BJ (cell line): ENCODE results near the gene RSPH4A. TPM values are rescaled to one million over a fixed set of nuclear protein-coding genes. Genes with fewer than 3 reads are reported as not detected.
A peak's percentile ranks its signal among the peaks of the same experiment; 100 is the strongest.

ENCODE experiments used
- CTCF ChIA-PET: fragments of 350-600 bp; formaldehyde crosslinking; extraction: SDS; loops from one replicate; lab custom pipeline; 2021; ENCODE audit warnings: antibody characterized with exemption, inconsistent platforms; lab: Yijun Ruan, JAX
- POLR2A ChIA-PET: fragments of 300-600 bp; sonication (Branson Sonifier 250); formaldehyde crosslinking; extraction: SDS; loops from one replicate; lab custom pipeline; 2021; ENCODE audit warnings: antibody characterized with exemption; lab: Charles Lee
- DNase-seq: peaks from one replicate; pipeline ENCODE4 v3.0.0-alpha.2; 2011; ENCODE audit warnings: low read depth
- H3K27me3 ChIP-seq: 2 replicates; pipeline ENCODE4 v1.6.0; 2011; ENCODE audit warnings: low read length; ENCODE audit not compliant: control insufficient read depth, insufficient read depth
- H3K36me3 ChIP-seq: 2 replicates; pipeline ENCODE4 v1.5.1; 2011; ENCODE audit warnings: low read length; ENCODE audit not compliant: control insufficient read depth, insufficient read depth
- H3K4me3 ChIP-seq: 2 replicates; pipeline ENCODE4 v1.5.1; 2011; ENCODE audit warnings: low read depth, mild to moderate bottlenecking, control low read depth, low read length
- polyA plus RNA-seq: library from polyadenylated mRNA; depleted of rRNA; stranded (reverse); fragments of >200 nt; gene quantifications from 2 replicates; pipeline ENCODE4 v1.2.3, GENCODE V29; 2011; rRNA removed
- TF ChIP-seq, protein P1 (sequence below): IDR thresholded peaks from 2 replicates; pipeline ENCODE4 v1.5.1; 2011; ENCODE audit warnings: low read depth, mild to moderate bottlenecking, control low read depth, inconsistent platforms, low read length, moderate library complexity; ENCODE audit not compliant: insufficient read depth

The RSPH4A gene
- polyA plus RNA-seq, 1 experiment: 0.09 TPM

- no peak overlapping the region for H3K4me3 ChIP-seq
- ChIA-PET POLR2A (no interaction called here), CTCF (no interaction called here)
- H3K36me3 ChIP-seq: no peaks in the 10 kb centered on the region
- no peak for DNase-seq
- H3K27me3 ChIP-seq: peaks cover 2% of the 10 kb centered on the region; the same call in 1 of the 2 replicates
- TF ChIP-seq, protein P1, sequence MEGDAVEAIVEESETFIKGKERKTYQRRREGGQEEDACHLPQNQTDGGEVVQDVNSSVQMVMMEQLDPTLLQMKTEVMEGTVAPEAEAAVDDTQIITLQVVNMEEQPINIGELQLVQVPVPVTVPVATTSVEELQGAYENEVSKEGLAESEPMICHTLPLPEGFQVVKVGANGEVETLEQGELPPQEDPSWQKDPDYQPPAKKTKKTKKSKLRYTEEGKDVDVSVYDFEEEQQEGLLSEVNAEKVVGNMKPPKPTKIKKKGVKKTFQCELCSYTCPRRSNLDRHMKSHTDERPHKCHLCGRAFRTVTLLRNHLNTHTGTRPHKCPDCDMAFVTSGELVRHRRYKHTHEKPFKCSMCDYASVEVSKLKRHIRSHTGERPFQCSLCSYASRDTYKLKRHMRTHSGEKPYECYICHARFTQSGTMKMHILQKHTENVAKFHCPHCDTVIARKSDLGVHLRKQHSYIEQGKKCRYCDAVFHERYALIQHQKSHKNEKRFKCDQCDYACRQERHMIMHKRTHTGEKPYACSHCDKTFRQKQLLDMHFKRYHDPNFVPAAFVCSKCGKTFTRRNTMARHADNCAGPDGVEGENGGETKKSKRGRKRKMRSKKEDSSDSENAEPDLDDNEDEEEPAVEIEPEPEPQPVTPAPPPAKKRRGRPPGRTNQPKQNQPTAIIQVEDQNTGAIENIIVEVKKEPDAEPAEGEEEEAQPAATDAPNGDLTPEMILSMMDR: no peak
These were observed 59.7 kb downstream of the RSPH4A start for GRCh38 chr6:116676021-116676420.

DNA sequence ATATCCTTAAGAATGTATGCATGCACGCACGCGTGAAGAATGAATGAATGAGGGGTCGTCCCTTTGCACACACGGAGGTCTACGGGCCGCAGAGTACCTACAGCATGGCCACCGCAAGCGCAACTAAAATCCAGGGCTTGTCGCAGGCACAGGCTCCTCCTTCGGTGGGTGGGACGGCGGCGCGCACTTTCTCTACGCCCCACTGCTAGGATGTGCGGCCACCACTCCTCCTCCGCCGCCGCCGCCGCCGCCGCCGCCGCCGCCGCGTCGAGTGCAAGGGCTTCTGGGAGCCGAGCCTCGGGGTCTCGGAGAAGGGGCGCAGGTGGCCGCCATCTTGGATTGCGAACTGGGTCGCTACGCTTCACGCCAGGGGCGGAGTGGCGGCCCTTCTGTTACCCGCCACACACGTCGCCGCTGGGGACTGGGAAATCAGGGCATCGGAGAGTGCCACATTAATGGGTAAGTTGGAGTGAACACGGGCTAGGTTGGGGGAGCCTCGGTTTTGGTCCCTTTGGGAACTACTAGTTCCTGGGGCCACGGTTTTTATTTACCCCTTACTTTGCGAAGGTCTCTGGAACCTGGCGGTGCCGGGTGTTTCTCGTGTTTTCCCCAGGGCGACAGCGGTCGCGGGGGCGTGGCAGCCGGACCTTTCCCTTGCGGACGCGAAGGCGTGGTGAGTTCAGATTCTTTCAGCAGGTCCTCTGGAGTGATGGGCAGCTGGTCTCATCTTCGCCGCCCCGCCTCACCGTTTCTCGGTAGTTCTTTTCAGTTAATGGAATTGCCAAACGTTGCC is 64.8 kb downstream of the RSPH4A start, which contains the start of gene KPNA5:
Gene KPNA5, plus strand, starts transcription at position 332 of the 793 bp plus-strand sequence. Its CDS starts 124 bp downstream, at position 456.
- ChIA-PET CTCF (no interaction called here), POLR2A (interaction anchor here (0.6 kb wide), 1 partner anchor 429 kb away, joined by 4 read pairs; no protein-coding TSS in a partner anchor)
- Histone ChIP-seq H3K27me3 (no peaks in the 10 kb centered on the region), H3K36me3 (no peaks in the 10 kb centered on the region), H3K4me3 (peak within 1 kb of the TSS; percentile 96)
- TF ChIP-seq, protein P1: no peak
- DNase-seq: peak; percentile 32

DNA sequence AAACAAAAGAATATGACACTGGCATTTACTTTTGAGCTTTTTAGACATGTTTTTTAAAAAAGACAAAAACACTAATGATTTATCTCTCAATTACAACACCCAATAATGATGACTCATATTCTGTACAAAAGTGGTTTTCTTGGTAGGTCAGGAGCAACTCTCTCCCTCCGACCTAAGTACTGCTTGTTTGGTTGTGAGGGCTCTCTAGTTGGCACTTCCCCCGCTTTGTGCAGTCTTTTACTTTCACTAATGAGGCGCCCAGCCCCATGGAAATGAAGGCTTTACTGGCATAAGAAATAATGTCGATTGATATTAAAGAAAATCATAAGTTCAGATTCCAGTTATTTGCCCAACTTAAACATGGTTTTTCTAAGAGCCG is 66.0 kb downstream of the RSPH4A start:
- Histone ChIP-seq H3K36me3 (no peaks in the 10 kb centered on the region), H3K4me3 (peak overlapping the region; percentile 96; the same call in 1 of the 2 replicates), H3K27me3 (no peaks in the 10 kb centered on the region)
- no peak for DNase-seq
- ChIA-PET POLR2A (no interaction called here), CTCF (interaction anchor here (0.7 kb wide), 1 partner anchor 358 kb away, joined by 3 read pairs; no protein-coding TSS in a partner anchor)
- TF ChIP-seq, protein P1: no peak

Other genes starting within 250 kb of the RSPH4A start
- 82.1 and 109 TPM in 2 replicates for gene DSE, start 245.5 kb upstream of the RSPH4A start, polyA plus RNA-seq
- gene CALHM6, start 155.1 kb upstream of the RSPH4A start, polyA plus RNA-seq: 0.75 and 0.78 TPM in 2 replicates
- 4.4 and 6.6 TPM in 2 replicates for gene CALHM5, start 104.8 kb upstream of the RSPH4A start, polyA plus RNA-seq
- gene TRAPPC3L, start 70.8 kb upstream of the RSPH4A start, polyA plus RNA-seq: 0.04 and 0.17 TPM in 2 replicates
- gene CALHM4, start 62.7 kb upstream of the RSPH4A start, polyA plus RNA-seq: not detected in 2 replicates
- 22.5 and 44.3 TPM in 2 replicates for gene RWDD1, start 45.0 kb upstream of the RSPH4A start, polyA plus RNA-seq
- 4.4 and 6.3 TPM in 2 replicates for gene ZUP1, start 52.3 kb downstream of the RSPH4A start, polyA plus RNA-seq
- gene KPNA5, start 64.7 kb downstream of the RSPH4A start, polyA plus RNA-seq: 1.6 and 4.4 TPM in 2 replicates
- 6.4 and 9.9 TPM in 2 replicates for gene FAM162B, start 149.2 kb downstream of the RSPH4A start, polyA plus RNA-seq
- not detected in 2 replicates for gene GPRC6A, start 212.6 kb downstream of the RSPH4A start, polyA plus RNA-seq